CD4-positive, CD25-positive, alpha-beta regulatory T cell (primary cell): Measurements from ENCODE around the gene PLCH2. TPM values are rescaled to one million over a fixed set of nuclear protein-coding genes. Genes with fewer than 3 reads are reported as not detected.
A peak's percentile ranks its signal among the peaks of the same experiment; 100 is the strongest.

ENCODE experiments used
- ATAC-seq, 2 donors: fragments of 150-1000 bp; cut with Tn5 transposase; one replicate each; pipeline ENCODE4 v1.10.0; 2021; ENCODE audit warnings: low read depth in 2 of 2, moderate number of reproducible peaks in 2 of 2, moderate library complexity in 1 of 2
- DNase-seq, 3 donors: peaks; one replicate each; pipeline versions ENCODE4 v3.0.0 to v3.0.0-alpha.2; 2012 to 2022; ENCODE audit warnings: mixed read lengths in 1 of 3
- H3K27ac ChIP-seq: one replicate; pipeline ENCODE4 v1.7.0; 2013; ENCODE audit warnings: mild to moderate bottlenecking, low read length; ENCODE audit not compliant: insufficient read depth, poor library complexity, severe bottlenecking
- H3K27me3 ChIP-seq: one replicate; pipeline ENCODE4 v1.7.0; 2013; ENCODE audit warnings: low read length; ENCODE audit not compliant: control insufficient read depth, insufficient read depth
- H3K36me3 ChIP-seq: one replicate; pipeline ENCODE4 v1.7.0; 2013; ENCODE audit warnings: mild to moderate bottlenecking, low read length, moderate library complexity; ENCODE audit not compliant: control insufficient read depth, insufficient read depth
- H3K4me1 ChIP-seq: 2 replicates; pipeline ENCODE4 v1.7.0; 2013; ENCODE audit warnings: mild to moderate bottlenecking, low read length; ENCODE audit not compliant: insufficient read depth, control insufficient read depth, poor library complexity, severe bottlenecking
- H3K4me3 ChIP-seq: one replicate; pipeline ENCODE4 v1.7.0; 2013; ENCODE audit warnings: low read depth, mild to moderate bottlenecking, low read length, moderate library complexity
- H3K9me3 ChIP-seq, 2 experiments: 1 replicate in 1 of 2; 2 replicates in 1 of 2; pipeline ENCODE4 v1.7.0; 2013; ENCODE audit warnings: low read length in 2 of 2, mild to moderate bottlenecking in 1 of 2, moderate library complexity in 1 of 2; ENCODE audit not compliant: control insufficient read depth in 2 of 2
- H3K27ac Mint-ChIP-seq, 3 donors: one replicate each; pipeline ENCODE4 v1.8.0; 2020 to 2022; ENCODE audit warnings: mild to moderate bottlenecking in 3 of 3, mixed read lengths in 3 of 3, moderate library complexity in 2 of 3
- H3K27me3 Mint-ChIP-seq: one replicate; pipeline ENCODE4 v1.8.0; 2022; ENCODE audit warnings: mild to moderate bottlenecking, mixed read lengths
- H3K36me3 Mint-ChIP-seq: one replicate; pipeline ENCODE4 v1.8.0; 2020; ENCODE audit warnings: mixed read lengths
- H3K4me1 Mint-ChIP-seq, 4 donors: one replicate each; pipeline ENCODE4 v1.8.0; 2020 to 2022; ENCODE audit warnings: mixed read lengths in 4 of 4, mild to moderate bottlenecking in 1 of 4
- H3K4me3 Mint-ChIP-seq, 4 donors: one replicate each; pipeline ENCODE4 v1.8.0; 2020 to 2022; ENCODE audit warnings: mild to moderate bottlenecking in 4 of 4, mixed read lengths in 4 of 4, moderate library complexity in 3 of 4
- H3K9me3 Mint-ChIP-seq, 7 donors: one replicate each; pipeline ENCODE4 v1.8.0; 2020 to 2022; ENCODE audit warnings: mixed read lengths in 7 of 7, mild to moderate bottlenecking in 3 of 7, moderate library complexity in 2 of 7
- polyA plus RNA-seq, 4 donors: library from polyadenylated mRNA; unstranded; fragments of 300-500 nt; fragmentation: Illumina TruSeq; gene quantifications; one replicate each; pipeline ENCODE4 v1.2.3, GENCODE V29; 2021
- total RNA-seq: library from RNA; stranded (reverse); gene quantifications from one replicate; pipeline ENCODE4 v1.2.3, GENCODE V29; 2022

The PLCH2 gene
- total and polyA plus RNA-seq, 5 donors from 2014 or later, result 0.35 to 43.4 (median 1.1) TPM

DNA sequence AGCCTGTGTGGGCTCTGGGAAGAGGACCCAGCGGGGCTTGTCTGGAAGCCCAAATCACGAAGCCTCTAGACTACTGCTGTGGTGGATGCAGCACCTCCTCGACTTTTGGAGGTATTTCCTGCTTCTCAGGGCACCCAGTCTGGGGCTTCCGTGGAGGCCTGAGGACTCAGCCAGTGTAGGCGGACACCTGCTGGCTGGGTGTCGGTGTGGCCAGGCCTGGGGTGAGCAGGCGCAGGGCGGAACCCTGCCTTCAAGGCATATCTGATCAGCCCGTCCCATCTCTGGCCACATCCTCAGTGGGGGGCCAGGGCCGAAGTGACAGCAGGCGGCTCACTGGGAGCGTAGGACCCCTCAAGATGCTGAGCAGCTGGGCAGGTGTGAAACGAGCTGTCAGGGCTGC is 6.9 kb downstream of the PLCH2 start:
- H3K4me3 Mint-ChIP-seq, result no peak overlapping the region
- peaks cover 10% of the 10 kb centered on the region for H3K36me3 ChIP-seq
- H3K36me3 Mint-ChIP-seq, result peaks cover 10% of the 10 kb centered on the region
- no peak for ATAC-seq
- no peak overlapping the region for H3K27ac ChIP-seq
- no peak for DNase-seq
- H3K9me3 Mint-ChIP-seq, result peaks cover 0 to 2% (median 1%) of the 10 kb centered on the region in 7 donors
- H3K4me1 Mint-ChIP-seq, result peaks cover 0 to 4% (median 1%) of the 10 kb centered on the region in 4 donors
- H3K9me3 ChIP-seq, result peaks cover 0 to 2% of the 10 kb centered on the region in 2 experiments
- no peak overlapping the region for H3K4me3 ChIP-seq
- no peaks in the 10 kb centered on the region for H3K27me3 Mint-ChIP-seq
- H3K27ac Mint-ChIP-seq, result no peak overlapping the region
- H3K4me1 ChIP-seq, result no peaks in the 10 kb centered on the region
- no peaks in the 10 kb centered on the region for H3K27me3 ChIP-seq

DNA sequence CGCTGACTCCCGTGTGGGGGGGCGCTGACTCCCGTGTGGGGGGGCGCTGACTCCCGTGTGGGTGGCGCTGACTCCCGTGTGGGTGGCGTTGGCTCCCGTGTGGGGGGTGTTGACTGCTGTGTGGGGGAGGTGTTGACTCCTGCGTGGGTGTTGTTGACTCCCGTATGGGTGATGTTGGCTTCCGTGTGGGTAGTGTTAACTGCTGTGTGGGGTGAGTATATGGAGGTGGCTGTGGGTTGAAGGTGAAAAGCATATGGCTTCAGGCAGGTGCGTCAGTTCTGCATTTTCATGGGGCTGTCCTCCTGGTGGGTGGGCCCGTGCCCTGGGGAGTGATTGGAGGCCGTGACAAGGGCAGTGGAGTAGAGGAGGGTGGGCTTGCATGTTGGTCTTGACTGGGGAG is 7.9 kb downstream of the PLCH2 start:
- Mint-ChIP-seq H3K36me3 (peaks cover 18% of the 10 kb centered on the region), H3K4me3 (no peak overlapping the region), H3K27ac (no peak overlapping the region), H3K4me1 (peaks cover 0 to 4% (median 1%) of the 10 kb centered on the region in 4 donors), H3K27me3 (no peaks in the 10 kb centered on the region), H3K9me3 (peaks cover 0 to 9% (median 1%) of the 10 kb centered on the region in 7 donors)
- ATAC-seq (no peak), DNase-seq (no peak)
- Histone ChIP-seq H3K4me3 (no peak overlapping the region), H3K27ac (no peak overlapping the region), H3K9me3 (peaks cover 8 to 11% of the 10 kb centered on the region in 2 experiments), H3K4me1 (no peaks in the 10 kb centered on the region), H3K27me3 (no peaks in the 10 kb centered on the region), H3K36me3 (peaks cover 18% of the 10 kb centered on the region)

DNA sequence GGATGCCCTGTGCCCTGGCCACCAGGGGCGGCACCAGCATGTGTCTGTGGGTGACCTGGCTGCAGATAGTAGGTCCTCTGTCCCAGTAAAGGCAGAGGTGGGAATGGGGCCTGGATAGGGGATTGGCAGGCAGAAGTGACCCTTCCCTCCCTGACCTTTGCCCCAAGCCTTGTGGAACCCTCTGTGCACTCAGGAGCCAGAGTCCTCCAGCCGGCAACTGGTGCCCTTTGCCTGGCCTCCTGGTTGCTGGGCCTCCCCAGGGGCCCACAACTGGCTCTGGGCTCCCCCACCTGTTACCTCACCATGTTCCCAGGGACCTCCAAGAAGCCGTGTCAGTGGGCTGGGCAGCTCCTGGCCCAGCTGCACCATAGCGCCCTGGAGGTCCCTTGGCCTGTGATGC is 10.0 kb downstream of the PLCH2 start:
- Histone ChIP-seq H3K4me1 (no peaks in the 10 kb centered on the region), H3K27me3 (no peaks in the 10 kb centered on the region), H3K9me3 (peaks cover 9 to 11% of the 10 kb centered on the region in 2 experiments), H3K27ac (no peak overlapping the region), H3K4me3 (no peak overlapping the region), H3K36me3 (peaks cover 25% of the 10 kb centered on the region)
- ATAC-seq, result no peak
- no peaks in the 10 kb centered on the region for H3K27me3 Mint-ChIP-seq
- DNase-seq, result no peak
- peaks cover 22% of the 10 kb centered on the region for H3K36me3 Mint-ChIP-seq
- peaks cover 0 to 10% (median 4%) of the 10 kb centered on the region in 7 donors for H3K9me3 Mint-ChIP-seq
- H3K4me3 Mint-ChIP-seq, result no peak overlapping the region
- no peak overlapping the region for H3K27ac Mint-ChIP-seq
- H3K4me1 Mint-ChIP-seq, result peaks cover 0 to 4% (median 1%) of the 10 kb centered on the region in 4 donors

DNA sequence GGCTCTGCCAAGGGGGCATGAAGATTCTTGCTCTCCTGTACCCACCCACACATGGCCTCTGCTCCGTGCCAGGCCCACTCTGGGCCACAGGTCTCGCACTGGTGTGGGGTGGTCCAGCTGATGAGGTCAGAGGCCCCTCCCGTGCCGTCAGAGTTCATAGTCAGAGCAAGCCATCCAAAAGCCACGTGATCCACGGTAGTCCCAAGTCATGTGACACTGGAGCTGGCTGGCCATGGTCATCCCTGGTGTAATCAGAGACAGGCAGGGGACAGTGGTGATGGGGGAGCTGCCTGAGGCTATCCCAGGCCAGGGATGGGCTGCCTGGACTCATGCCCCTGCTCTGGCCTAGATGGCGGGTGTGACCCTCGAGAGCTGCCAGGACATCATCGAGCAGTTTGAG is 10.5 kb downstream of the PLCH2 start:
- no peak overlapping the region for H3K4me3 ChIP-seq
- no peaks in the 10 kb centered on the region for H3K4me1 ChIP-seq
- no peak for DNase-seq
- peaks cover 25% of the 10 kb centered on the region for H3K36me3 ChIP-seq
- peaks cover 0 to 7% (median 2%) of the 10 kb centered on the region in 4 donors for H3K4me1 Mint-ChIP-seq
- H3K27me3 ChIP-seq, result no peaks in the 10 kb centered on the region
- ATAC-seq, result no peak
- H3K36me3 Mint-ChIP-seq, result peaks cover 22% of the 10 kb centered on the region
- H3K27ac Mint-ChIP-seq, result no peak overlapping the region
- peaks cover 9 to 11% of the 10 kb centered on the region in 2 experiments for H3K9me3 ChIP-seq
- no peak overlapping the region for H3K4me3 Mint-ChIP-seq
- no peak overlapping the region for H3K27ac ChIP-seq
- peaks cover 0 to 10% (median 6%) of the 10 kb centered on the region in 7 donors for H3K9me3 Mint-ChIP-seq
- no peaks in the 10 kb centered on the region for H3K27me3 Mint-ChIP-seq

DNA sequence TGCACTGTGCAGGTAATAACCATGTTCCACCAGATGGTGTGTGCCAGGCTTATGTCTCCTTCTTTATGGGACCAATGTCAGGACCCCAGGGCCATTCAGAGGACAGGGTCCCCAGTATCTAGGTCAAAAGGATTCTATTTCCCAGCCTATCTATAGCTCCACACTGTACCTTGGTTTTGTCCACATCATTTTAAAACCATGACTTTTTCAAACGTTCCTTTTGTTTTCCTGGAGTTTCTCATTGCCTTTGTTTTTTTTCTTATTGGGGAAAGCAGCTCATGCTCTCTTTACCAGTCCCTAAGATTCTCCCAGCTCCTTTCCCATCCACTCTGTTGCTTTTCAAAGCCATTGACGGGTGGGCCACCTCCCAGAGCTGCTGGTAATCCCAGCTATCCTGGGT is 12.6 kb downstream of the PLCH2 start:
- Mint-ChIP-seq H3K9me3 (peaks cover 0 to 10% (median 6%) of the 10 kb centered on the region in 7 donors), H3K36me3 (peaks cover 22% of the 10 kb centered on the region), H3K27me3 (no peaks in the 10 kb centered on the region), H3K27ac (peak overlapping the region in 1 of 3 donors; percentile 43), H3K4me3 (no peak overlapping the region), H3K4me1 (peaks cover 0 to 16% (median 3%) of the 10 kb centered on the region in 4 donors)
- ATAC-seq, result no peak
- Histone ChIP-seq H3K36me3 (peaks cover 25% of the 10 kb centered on the region), H3K27ac (no peak overlapping the region), H3K4me3 (no peak overlapping the region), H3K4me1 (peaks cover 9% of the 10 kb centered on the region), H3K9me3 (peaks cover 9 to 11% of the 10 kb centered on the region in 2 experiments), H3K27me3 (no peaks in the 10 kb centered on the region)
- DNase-seq, result no peak

DNA sequence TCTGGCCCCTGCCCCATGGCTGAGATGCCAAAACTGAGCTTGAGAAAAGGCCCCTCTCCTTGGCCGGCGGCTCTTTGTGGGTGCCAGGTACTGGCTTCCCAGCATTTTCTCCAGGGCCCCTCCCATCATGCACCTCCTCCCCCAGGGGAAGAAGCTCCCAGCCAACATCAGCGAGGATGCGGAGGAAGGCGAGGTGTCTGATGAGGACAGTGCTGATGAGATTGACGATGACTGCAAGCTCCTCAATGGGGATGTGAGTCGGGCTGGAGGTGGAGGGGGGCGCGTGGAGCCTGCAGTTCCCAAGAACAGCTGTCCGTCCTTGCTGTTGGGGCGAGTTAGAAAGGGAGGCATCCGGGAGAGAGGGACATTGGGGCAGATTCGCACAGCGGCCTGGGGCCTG is 13.5 kb downstream of the PLCH2 start:
- H3K36me3 Mint-ChIP-seq, result peaks cover 18% of the 10 kb centered on the region
- DNase-seq (no peak), ATAC-seq (no peak)
- Histone ChIP-seq H3K27me3 (no peaks in the 10 kb centered on the region), H3K36me3 (peaks cover 25% of the 10 kb centered on the region), H3K27ac (no peak overlapping the region), H3K4me1 (peaks cover 18% of the 10 kb centered on the region), H3K9me3 (peaks cover 9 to 11% of the 10 kb centered on the region in 2 experiments), H3K4me3 (no peak overlapping the region)
- no peaks in the 10 kb centered on the region for H3K27me3 Mint-ChIP-seq
- no peak overlapping the region for H3K27ac Mint-ChIP-seq
- peaks cover 0 to 10% (median 6%) of the 10 kb centered on the region in 7 donors for H3K9me3 Mint-ChIP-seq
- no peak overlapping the region for H3K4me3 Mint-ChIP-seq
- H3K4me1 Mint-ChIP-seq, result peaks cover 0 to 20% (median 5%) of the 10 kb centered on the region in 4 donors

DNA sequence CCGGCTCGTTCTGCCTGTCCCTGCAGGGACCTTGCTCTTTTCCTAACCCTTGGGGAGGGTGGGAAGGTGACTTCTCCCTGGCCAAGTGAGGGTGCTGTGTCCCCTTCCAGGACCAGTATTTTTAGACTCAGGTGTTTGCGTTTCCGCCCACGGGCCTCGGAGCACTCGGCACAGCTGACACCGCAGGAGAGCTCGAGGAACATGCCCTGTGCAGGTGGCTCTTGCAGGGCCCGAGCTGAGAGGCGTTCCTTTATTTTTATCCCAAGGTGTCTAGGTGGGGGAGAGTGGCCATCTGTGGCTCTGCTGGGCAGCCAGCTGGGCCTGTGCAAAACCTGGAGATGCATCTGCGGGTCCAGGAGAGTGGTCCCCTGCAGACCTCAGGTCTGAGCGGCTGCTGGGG is 16.0 kb downstream of the PLCH2 start:
- no peak overlapping the region for H3K4me3 ChIP-seq
- H3K4me1 Mint-ChIP-seq, result peaks cover 0 to 31% (median 7%) of the 10 kb centered on the region in 4 donors
- no peak overlapping the region for H3K27ac Mint-ChIP-seq
- no peak for DNase-seq
- peaks cover 18% of the 10 kb centered on the region for H3K36me3 Mint-ChIP-seq
- H3K4me3 Mint-ChIP-seq, result no peak overlapping the region
- H3K27me3 Mint-ChIP-seq, result no peaks in the 10 kb centered on the region
- H3K4me1 ChIP-seq, result peaks cover 32% of the 10 kb centered on the region
- no peak for ATAC-seq
- peaks cover 25% of the 10 kb centered on the region for H3K36me3 ChIP-seq
- no peaks in the 10 kb centered on the region for H3K27me3 ChIP-seq
- no peak overlapping the region for H3K27ac ChIP-seq
- peaks cover 0 to 10% (median 6%) of the 10 kb centered on the region in 7 donors for H3K9me3 Mint-ChIP-seq
- peaks cover 9 to 11% of the 10 kb centered on the region in 2 experiments for H3K9me3 ChIP-seq

DNA sequence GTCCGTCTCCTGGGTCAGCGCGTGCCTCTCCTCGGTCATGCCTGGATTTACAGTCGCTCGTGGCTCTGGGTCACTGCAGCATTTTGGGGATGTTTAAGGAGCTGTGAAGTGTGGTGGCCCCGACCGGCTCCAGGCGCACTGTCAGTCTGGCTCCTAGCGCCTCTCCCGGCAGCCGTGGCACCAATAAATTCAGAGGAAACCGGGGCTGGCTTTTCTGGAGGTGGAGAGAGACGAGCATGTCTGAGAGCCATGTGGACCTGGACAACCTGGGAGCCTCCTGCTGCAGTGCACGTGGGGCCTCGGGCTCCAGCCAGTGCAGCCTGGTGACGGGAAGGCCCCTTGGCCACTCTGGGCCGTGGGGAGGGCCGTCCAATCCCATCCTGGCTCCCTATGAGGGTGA is 17.1 kb downstream of the PLCH2 start:
- DNase-seq (no peak), ATAC-seq (no peak)
- H3K9me3 Mint-ChIP-seq, result peaks cover 0 to 8% (median 5%) of the 10 kb centered on the region in 7 donors
- H3K27ac ChIP-seq, result no peak overlapping the region
- no peak overlapping the region for H3K27ac Mint-ChIP-seq
- no peak overlapping the region for H3K4me3 ChIP-seq
- H3K9me3 ChIP-seq, result peaks cover 7 to 8% of the 10 kb centered on the region in 2 experiments
- peaks cover 32% of the 10 kb centered on the region for H3K4me1 ChIP-seq
- H3K4me3 Mint-ChIP-seq, result peak overlapping the region in 1 of 4 donors; percentile 15
- peaks cover 0 to 37% (median 7%) of the 10 kb centered on the region in 4 donors for H3K4me1 Mint-ChIP-seq
- H3K36me3 ChIP-seq, result peaks cover 14% of the 10 kb centered on the region
- no peaks in the 10 kb centered on the region for H3K27me3 ChIP-seq
- no peaks in the 10 kb centered on the region for H3K27me3 Mint-ChIP-seq
- peaks cover 11% of the 10 kb centered on the region for H3K36me3 Mint-ChIP-seq
